PC-3 (cell line): ENCODE data around the gene RASL11B. TPM values are rescaled to one million over a fixed set of nuclear protein-coding genes. Genes with fewer than 3 reads are reported as not detected.

Source experiments
- ATAC-seq: fragments of 200-7000 bp; cut with Tn5 transposase; 2 replicates; pipeline ENCODE4 v1.9.1; 2020; ENCODE audit warnings: mild to moderate bottlenecking, moderate library complexity
- BruUV-seq: library from RNA; stranded (reverse); fragments of 400-500 nt; replicated peaks from 2 replicates; lab custom pipeline; 2021; lab: Mats Ljungman, UMichigan
- CTCF ChIA-PET: fragments of 300-600 bp; sonication (Branson Sonifier 250); formaldehyde crosslinking; loops from one replicate; lab custom pipeline; 2022; ENCODE audit warnings: antibody characterized with exemption; lab: Charles Lee
- POLR2A ChIA-PET: fragments of 300-600 bp; sonication (Branson Sonifier 250); formaldehyde crosslinking; loops from one replicate; lab custom pipeline; 2022; ENCODE audit warnings: antibody characterized with exemption; ENCODE audit not compliant: unreplicated experiment; lab: Charles Lee
- DNase-seq: peaks from one replicate; pipeline ENCODE4 v3.0.0-alpha.2; 2015
- H2AFZ ChIP-seq: fragments of 300-600 bp; sonication (generic); 2 replicates; pipeline ENCODE4 v1.6.0; 2016; ENCODE audit warnings: antibody characterized with exemption, low read length
- H3F3A ChIP-seq: fragments of 300-600 bp; sonication (generic); one replicate; pipeline ENCODE4 v1.6.0; 2017; ENCODE audit warnings: antibody characterized with exemption, low read length, control low read depth, mild to moderate bottlenecking; ENCODE audit not compliant: unreplicated experiment
- H3K27ac ChIP-seq: fragments of 300-600 bp; sonication (generic); 2 replicates; pipeline ENCODE4 v1.5.1; 2016; ENCODE audit warnings: mild to moderate bottlenecking, low read length
- H3K27me3 ChIP-seq: fragments of 300-600 bp; sonication (generic); 2 replicates; pipeline ENCODE4 v1.6.1; 2016; ENCODE audit warnings: low read length, mixed read lengths
- H3K36me3 ChIP-seq: fragments of 300-600 bp; sonication (generic); 2 replicates; pipeline ENCODE4 v1.6.1; 2016; ENCODE audit warnings: low read depth, mixed run types, low read length, mixed read lengths
- H3K4me1 ChIP-seq: fragments of 300-600 bp; sonication (generic); 2 replicates; pipeline ENCODE4 v1.5.1; 2016; ENCODE audit warnings: low read length; ENCODE audit not compliant: insufficient read depth
- H3K4me2 ChIP-seq: fragments of 300-600 bp; sonication (generic); 2 replicates; pipeline ENCODE4 v1.6.0; 2016; ENCODE audit warnings: low read length
- H3K4me3 ChIP-seq: fragments of 300-600 bp; sonication (generic); 2 replicates; pipeline ENCODE4 v1.5.1; 2016; ENCODE audit warnings: mild to moderate bottlenecking, low read length, mixed read lengths
- H3K79me2 ChIP-seq: fragments of 300-600 bp; sonication (generic); 2 replicates; pipeline ENCODE4 v1.6.1; 2017; ENCODE audit warnings: low read length, mixed read lengths
- H3K9ac ChIP-seq: fragments of 300-600 bp; sonication (generic); 2 replicates; pipeline ENCODE4 v1.6.0; 2016; ENCODE audit warnings: mild to moderate bottlenecking, low read length
- H3K9me2 ChIP-seq: fragments of 300-600 bp; sonication (generic); replicated peaks from 2 replicates; pipeline ENCODE4 v1.6.1; 2016; ENCODE audit warnings: mixed run types, low read length, mixed read lengths
- H3K9me3 ChIP-seq: fragments of 300-600 bp; sonication (generic); 2 replicates; pipeline ENCODE4 v1.6.1; 2016; ENCODE audit warnings: low read length, mixed read lengths
- H4K20me1 ChIP-seq: fragments of 300-600 bp; sonication (generic); 2 replicates; pipeline ENCODE4 v1.6.1; 2016; ENCODE audit warnings: low read length, mixed read lengths
- CTCF ChIP-seq: fragments of 300-600 bp; sonication (generic); conservative IDR thresholded peaks from 2 replicates; pipeline ENCODE4 v1.5.1; 2017; ENCODE audit warnings: antibody characterized with exemption, low read depth, mild to moderate bottlenecking, low read length
- EZH2 ChIP-seq: fragments of 300-600 bp; sonication (generic); IDR thresholded peaks from one replicate; pipeline ENCODE4 v1.6.1; 2017; ENCODE audit warnings: antibody characterized with exemption, mild to moderate bottlenecking, low read length; ENCODE audit not compliant: unreplicated experiment
- EZH2phosphoT487 ChIP-seq: fragments of 300-600 bp; sonication (generic); IDR thresholded peaks from 2 replicates; pipeline ENCODE4 v1.6.1; 2018; ENCODE audit warnings: mild to moderate bottlenecking, antibody characterized with exemption, low read length, borderline replicate concordance
- intact Hi-C: fragments of 100-400 bp; cut with micrococcal nuclease; formaldehyde crosslinking; loops from 2 replicates; pipeline ENCODE4 v1.9.0; 2023
- total RNA-seq: library from RNA; depleted of rRNA; stranded (reverse); fragments of >200 nt; gene quantifications from 2 replicates; pipeline ENCODE4 v1.2.3, GENCODE V29; 2014

Gene RASL11B
- total RNA-seq, 1 experiment from 2014 or later, result 0.07 TPM

DNA sequence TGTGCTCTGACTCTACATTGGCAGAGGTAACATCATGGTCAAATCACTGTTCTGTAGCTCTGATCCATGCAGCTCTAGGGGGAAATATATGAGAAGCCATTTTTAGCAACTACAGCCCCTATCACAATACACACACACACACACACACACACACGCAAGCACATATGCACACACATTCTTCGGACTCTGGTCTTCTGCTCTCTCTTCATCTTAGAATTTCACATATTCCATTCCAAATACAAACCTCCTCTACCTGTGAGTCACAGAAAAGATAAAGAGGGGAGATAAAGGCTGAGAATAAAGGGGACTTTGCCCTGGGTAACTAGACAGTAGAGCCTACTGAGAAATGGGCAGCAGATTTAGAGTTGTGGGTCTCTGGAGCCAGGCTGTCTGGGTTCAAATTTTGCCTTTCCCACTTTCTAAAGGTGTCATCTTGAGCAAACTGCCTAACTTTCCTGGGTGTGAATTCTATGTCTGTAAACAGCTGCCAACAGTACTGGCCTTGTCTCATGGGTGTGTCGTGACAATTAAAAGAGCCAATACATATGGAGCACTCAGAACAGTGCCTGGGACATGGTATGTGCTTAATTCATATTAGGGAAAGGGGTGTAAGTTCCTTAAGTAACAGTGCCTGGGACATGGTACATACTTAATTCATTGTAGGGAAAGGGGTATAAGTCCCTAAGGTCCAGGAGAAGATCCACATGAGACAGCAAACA is 11.6 kb upstream of the RASL11B start:
- Histone ChIP-seq H4K20me1 (no peaks in the 10 kb centered on the region), H3K4me2 (no peak overlapping the region), H3K9me2 (no peaks in the 10 kb centered on the region), H3K4me3 (no peak overlapping the region), H3K9ac (no peak overlapping the region), H3K79me2 (no peaks in the 10 kb centered on the region), H3K9me3 (no peaks in the 10 kb centered on the region), H3F3A (no peaks in the 10 kb centered on the region), H3K36me3 (no peaks in the 10 kb centered on the region), H3K4me1 (no peaks in the 10 kb centered on the region), H2AFZ (no peak overlapping the region), H3K27me3 (no peaks in the 10 kb centered on the region), H3K27ac (no peak overlapping the region)
- intact Hi-C loops, result no loop called here
- POLR2A ChIA-PET, result no interaction called here
- no TSS peak for BruUV-seq
- TF ChIP-seq EZH2 (no peak), EZH2phosphoT487 (no peak), CTCF (no peak)
- DNase-seq (no peak), ATAC-seq (no peak)
- CTCF ChIA-PET, result no interaction called here

DNA sequence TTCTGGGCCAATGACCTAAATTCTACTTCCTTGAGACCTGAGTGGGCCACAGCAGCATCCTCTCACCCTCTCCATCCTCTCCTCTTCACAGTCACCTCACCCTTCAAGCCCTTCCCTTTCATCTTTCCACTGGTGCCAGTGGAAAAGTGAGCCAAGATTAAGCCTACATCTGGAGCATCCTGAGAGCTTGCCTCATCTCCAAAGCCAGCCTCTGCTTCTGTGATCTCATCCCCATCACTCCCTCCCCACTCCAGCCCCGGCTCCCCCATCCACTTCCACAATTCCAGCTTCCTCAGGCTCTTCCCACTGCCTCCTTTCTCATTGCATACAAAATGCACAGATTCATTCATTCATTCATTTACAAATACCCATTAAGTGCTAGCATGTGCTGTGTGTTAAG is 10.1 kb upstream of the RASL11B start:
- Histone ChIP-seq H3K36me3 (no peaks in the 10 kb centered on the region), H3K4me2 (no peak overlapping the region), H2AFZ (no peak overlapping the region), H3K79me2 (no peaks in the 10 kb centered on the region), H3K27ac (no peak overlapping the region), H3K4me3 (no peak overlapping the region), H3K9me3 (no peaks in the 10 kb centered on the region), H4K20me1 (no peaks in the 10 kb centered on the region), H3K27me3 (no peaks in the 10 kb centered on the region), H3K4me1 (no peaks in the 10 kb centered on the region), H3K9me2 (no peaks in the 10 kb centered on the region), H3F3A (no peaks in the 10 kb centered on the region), H3K9ac (no peak overlapping the region)
- no peak for TF ChIP-seq EZH2
- TF ChIP-seq CTCF, result no peak
- no peak for TF ChIP-seq EZH2phosphoT487
- ChIA-PET CTCF (no interaction called here), POLR2A (no interaction called here)
- DNase-seq (no peak), ATAC-seq (no peak)
- intact Hi-C loops, result no loop called here
- BruUV-seq, result no TSS peak

GRCh38 chr4:52852711-52853110 is 9.4 kb upstream of the RASL11B start:
- Histone ChIP-seq H3K9me2 (no peaks in the 10 kb centered on the region), H3K9ac (no peak overlapping the region), H3K27me3 (no peaks in the 10 kb centered on the region), H3K9me3 (no peaks in the 10 kb centered on the region), H3K36me3 (no peaks in the 10 kb centered on the region), H4K20me1 (no peaks in the 10 kb centered on the region), H3F3A (no peaks in the 10 kb centered on the region), H3K4me1 (no peaks in the 10 kb centered on the region), H3K79me2 (no peaks in the 10 kb centered on the region), H3K27ac (no peak overlapping the region), H3K4me3 (no peak overlapping the region), H2AFZ (no peak overlapping the region), H3K4me2 (no peak overlapping the region)
- ATAC-seq, result no peak; the same call in 1 of the 2 replicates
- DNase-seq, result no peak
- CTCF ChIA-PET, result no interaction called here
- intact Hi-C loops, result no loop called here
- POLR2A ChIA-PET, result interaction anchor here (0.6 kb wide), 1 partner anchor 1980 kb away, joined by 3 read pairs; no protein-coding TSS in a partner anchor
- BruUV-seq, result no TSS peak
- TF ChIP-seq EZH2 (no peak), EZH2phosphoT487 (no peak), CTCF (no peak)
